ENCODE data around the gene ILDR1.

The ILDR1 gene

DNA sequence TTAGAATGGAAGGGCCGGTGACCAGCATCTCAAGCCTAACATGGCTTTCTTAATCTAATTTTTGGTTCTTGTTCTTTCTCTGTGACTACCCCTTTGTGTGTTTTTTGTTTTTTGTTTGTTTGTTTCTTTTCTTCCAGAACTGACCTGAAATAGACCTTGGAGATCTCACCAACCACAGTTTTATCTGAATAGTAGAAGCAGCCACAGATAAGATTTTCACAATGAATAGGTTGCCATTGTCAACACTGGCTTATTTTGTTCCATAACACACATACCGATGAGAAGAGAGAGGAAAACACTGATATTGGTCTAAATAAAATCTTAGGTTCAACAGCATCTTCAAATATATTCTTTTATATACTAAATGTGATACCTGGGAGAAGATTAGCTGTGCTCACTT, 11.5 kb downstream of the ILDR1 start:
- Histone ChIP-seq H3K4me3 (ENCODE audit: low read length) (no peak overlapping the region), H3K4me1 (ENCODE audit: insufficient read depth, low read length) (no peaks in the 10 kb centered on the region), H3K9me3 (ENCODE audit: low read length) (no peaks in the 10 kb centered on the region), H2AFZ (ENCODE audit: low read depth, low read length) (no peak overlapping the region), H3K27me3 (ENCODE audit: insufficient read depth, low read length) (peaks cover 3% of the 10 kb centered on the region), H3K36me3 (ENCODE audit: insufficient read depth, low read length) (no peaks in the 10 kb centered on the region)

DNA sequence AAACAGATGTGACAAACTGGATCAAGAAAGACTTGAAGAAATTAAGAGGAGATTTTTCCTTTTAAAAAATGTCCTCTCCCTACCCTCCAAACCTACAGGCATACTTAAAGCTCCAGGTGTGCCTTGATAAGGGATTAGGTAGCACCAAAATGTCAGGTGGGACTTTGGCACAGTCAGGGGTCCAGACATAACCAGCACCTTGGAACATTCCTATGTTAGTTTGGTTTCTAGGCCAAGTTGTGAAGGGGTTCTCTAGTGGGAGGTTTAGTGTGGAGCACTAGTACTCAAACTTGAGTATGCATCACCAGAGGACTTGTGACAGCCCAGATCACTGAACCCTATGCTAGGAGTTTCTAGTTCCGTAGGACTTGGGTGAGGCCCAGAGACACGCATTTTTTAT, 13.9 kb downstream of the ILDR1 start:
- no peaks in the 10 kb centered on the region for H3K4me1 ChIP-seq (ENCODE audit: insufficient read depth, low read length)
- no peak overlapping the region for H3K4me3 ChIP-seq (ENCODE audit: low read length)
- H3K27me3 ChIP-seq (ENCODE audit: insufficient read depth, low read length): peaks cover 3% of the 10 kb centered on the region
- no peaks in the 10 kb centered on the region for H3K9me3 ChIP-seq (ENCODE audit: low read length)
- no peak overlapping the region for H2AFZ ChIP-seq (ENCODE audit: low read depth, low read length)
- no peaks in the 10 kb centered on the region for H3K36me3 ChIP-seq (ENCODE audit: insufficient read depth, low read length)

DNA sequence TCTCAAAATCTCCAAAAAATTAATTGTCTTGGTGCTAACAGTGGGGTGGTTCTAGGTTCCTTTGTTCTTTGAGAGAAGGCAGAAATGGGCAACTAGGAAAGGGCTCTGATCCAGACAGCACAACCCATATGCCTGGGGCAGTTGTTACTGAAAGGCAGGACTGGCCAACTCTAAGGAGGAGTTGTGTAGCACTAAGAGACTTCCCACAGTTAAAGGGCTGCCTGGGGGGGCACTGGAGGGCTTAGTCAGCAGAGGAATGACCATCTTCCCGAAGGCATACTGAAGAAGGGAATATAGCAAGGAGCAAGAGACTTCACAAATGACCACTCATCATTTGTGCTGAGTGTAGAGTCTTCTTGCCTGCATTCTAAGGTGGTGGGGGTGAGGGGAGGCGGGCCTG, 15.8 kb downstream of the ILDR1 start:
- H3K4me1 ChIP-seq (ENCODE audit: insufficient read depth, low read length): no peaks in the 10 kb centered on the region
- H3K4me3 ChIP-seq (ENCODE audit: low read length): no peak overlapping the region
- H3K36me3 ChIP-seq (ENCODE audit: insufficient read depth, low read length): no peaks in the 10 kb centered on the region
- no peak overlapping the region for H2AFZ ChIP-seq (ENCODE audit: low read depth, low read length)
- no peaks in the 10 kb centered on the region for H3K9me3 ChIP-seq (ENCODE audit: low read length)
- no peaks in the 10 kb centered on the region for H3K27me3 ChIP-seq (ENCODE audit: insufficient read depth, low read length)

DNA sequence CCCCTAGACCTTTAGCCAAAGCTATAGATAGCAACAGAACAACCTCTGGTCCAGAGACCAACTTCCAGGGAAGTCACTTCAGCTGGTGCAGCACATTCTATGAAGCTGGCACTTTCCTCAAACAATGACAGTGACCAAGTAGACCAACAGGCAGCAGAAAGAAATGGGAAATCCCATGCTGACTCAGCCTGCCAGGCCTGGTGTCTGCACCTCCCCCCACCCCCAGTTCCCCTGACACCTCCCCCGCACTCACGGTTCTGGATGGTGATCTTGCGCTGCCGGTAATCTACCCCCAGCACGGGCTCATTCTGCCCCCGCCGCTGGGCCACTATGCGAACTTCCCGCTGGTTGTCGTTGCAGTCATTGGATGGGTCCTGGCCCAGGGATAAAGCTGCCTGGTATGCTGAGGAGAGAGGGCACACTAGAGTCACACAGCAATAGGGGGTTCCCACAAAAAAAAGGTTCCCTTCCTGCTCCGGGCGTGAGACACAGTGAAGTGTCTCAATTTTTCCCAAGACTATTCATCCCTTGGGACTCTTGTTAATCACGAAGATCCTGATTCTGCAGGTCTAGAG, 17.0 kb downstream of the ILDR1 start:
- Histone ChIP-seq H3K27me3 (ENCODE audit: insufficient read depth, low read length) (no peaks in the 10 kb centered on the region), H3K9me3 (ENCODE audit: low read length) (no peaks in the 10 kb centered on the region), H2AFZ (ENCODE audit: low read depth, low read length) (no peak overlapping the region), H3K4me1 (ENCODE audit: insufficient read depth, low read length) (no peaks in the 10 kb centered on the region), H3K36me3 (ENCODE audit: insufficient read depth, low read length) (no peaks in the 10 kb centered on the region), H3K4me3 (ENCODE audit: low read length) (no peak overlapping the region)

DNA sequence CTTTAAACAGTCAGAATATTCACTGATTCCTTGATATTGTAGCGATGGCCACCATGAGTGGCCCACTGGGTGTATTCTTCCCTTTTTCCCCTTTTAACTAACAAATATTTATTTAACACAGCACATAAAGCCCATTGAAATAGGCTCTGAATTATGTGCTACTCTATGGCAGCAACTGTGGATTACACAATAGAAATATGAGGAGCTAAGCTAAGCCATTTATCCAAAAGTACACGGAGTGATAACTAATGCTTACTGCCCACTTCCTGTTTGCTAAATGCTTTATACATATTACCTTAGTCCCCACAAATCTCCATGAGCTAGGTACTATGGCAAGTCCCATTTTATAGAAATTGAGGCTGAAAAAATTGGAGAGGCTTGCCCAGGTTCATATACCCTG, 17.9 kb downstream of the ILDR1 start:
- Histone ChIP-seq H3K27me3 (ENCODE audit: insufficient read depth, low read length) (no peaks in the 10 kb centered on the region), H3K4me3 (ENCODE audit: low read length) (no peak overlapping the region), H3K9me3 (ENCODE audit: low read length) (no peaks in the 10 kb centered on the region)

DNA sequence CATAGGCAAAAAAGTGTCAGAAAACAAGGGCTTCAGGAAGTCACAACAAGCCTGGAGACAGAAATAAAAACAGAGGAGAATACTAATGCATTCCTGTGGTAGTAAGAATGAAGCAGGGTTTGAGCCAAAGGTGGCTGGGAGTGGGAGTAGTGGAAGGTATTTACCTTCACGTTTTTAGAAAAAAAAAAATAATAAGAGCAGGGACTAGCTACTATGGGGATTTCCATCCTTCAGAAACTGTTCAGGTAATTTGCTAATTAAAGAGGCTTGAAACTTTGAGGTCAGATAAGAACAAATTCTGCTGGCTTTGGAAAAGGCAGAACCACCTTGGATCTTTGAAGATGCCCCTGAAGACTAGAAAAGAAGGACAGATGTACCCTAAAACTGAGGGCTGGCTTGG, 18.4 kb downstream of the ILDR1 start:
- no peak overlapping the region for H2AFZ ChIP-seq (ENCODE audit: low read depth, low read length)
- no peaks in the 10 kb centered on the region for H3K9me3 ChIP-seq (ENCODE audit: low read length)
- no peaks in the 10 kb centered on the region for H3K27me3 ChIP-seq (ENCODE audit: insufficient read depth, low read length)
- no peak overlapping the region for H3K4me3 ChIP-seq (ENCODE audit: low read length)
- no peaks in the 10 kb centered on the region for H3K4me1 ChIP-seq (ENCODE audit: insufficient read depth, low read length)
- no peaks in the 10 kb centered on the region for H3K36me3 ChIP-seq (ENCODE audit: insufficient read depth, low read length)

More for the DNA sequence above, 17.9 kb downstream of the ILDR1 start:
- Histone ChIP-seq H3K36me3 (ENCODE audit: insufficient read depth, low read length) (no peaks in the 10 kb centered on the region), H2AFZ (ENCODE audit: low read depth, low read length) (no peak overlapping the region), H3K4me1 (ENCODE audit: insufficient read depth, low read length) (no peaks in the 10 kb centered on the region)

DNA sequence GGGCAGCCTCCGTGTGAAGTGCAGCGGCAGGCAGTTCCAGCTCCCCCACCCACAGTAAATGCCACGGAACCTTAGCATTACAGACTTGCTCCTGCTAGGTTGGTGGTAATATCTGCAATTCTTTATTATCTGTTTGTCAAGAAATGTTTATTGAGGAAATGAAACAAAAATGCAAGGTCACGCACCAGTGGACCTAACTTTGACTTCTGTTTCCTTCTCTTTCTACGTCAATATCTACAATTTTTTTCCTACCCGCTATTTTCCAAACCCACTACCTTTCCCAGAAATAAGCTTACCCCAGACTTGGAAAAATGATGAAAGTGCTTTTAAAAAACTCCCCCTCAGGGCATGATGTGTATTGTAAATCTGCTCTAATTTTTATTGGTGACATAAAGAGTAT, 18.9 kb downstream of the ILDR1 start:
- H3K9me3 ChIP-seq (ENCODE audit: low read length): no peaks in the 10 kb centered on the region
- no peaks in the 10 kb centered on the region for H3K27me3 ChIP-seq (ENCODE audit: insufficient read depth, low read length)
- H3K4me3 ChIP-seq (ENCODE audit: low read length): no peak overlapping the region
- no peak overlapping the region for H2AFZ ChIP-seq (ENCODE audit: low read depth, low read length)
- no peaks in the 10 kb centered on the region for H3K4me1 ChIP-seq (ENCODE audit: insufficient read depth, low read length)
- no peaks in the 10 kb centered on the region for H3K36me3 ChIP-seq (ENCODE audit: insufficient read depth, low read length)

DNA sequence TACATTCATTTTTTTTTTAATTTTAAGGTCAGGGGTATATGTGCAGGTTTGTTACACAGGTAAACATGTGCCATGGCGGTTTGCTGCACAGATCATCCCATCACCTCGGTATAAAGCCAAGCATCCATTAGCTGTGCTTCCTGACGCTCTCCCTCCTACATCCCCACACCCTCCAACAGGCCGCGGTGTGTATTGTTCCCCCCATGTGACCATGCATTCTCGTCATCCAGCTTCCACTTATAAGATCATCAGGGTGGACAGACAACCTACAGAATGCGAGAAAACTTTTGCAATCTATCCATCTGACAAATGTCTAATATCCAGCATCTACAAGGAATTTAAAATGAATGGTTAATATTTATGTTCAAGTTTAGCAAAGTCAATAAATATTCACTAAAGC, 19.4 kb downstream of the ILDR1 start:
- no peak overlapping the region for H3K4me3 ChIP-seq (ENCODE audit: low read length)
- no peaks in the 10 kb centered on the region for H3K9me3 ChIP-seq (ENCODE audit: low read length)
- no peaks in the 10 kb centered on the region for H3K27me3 ChIP-seq (ENCODE audit: insufficient read depth, low read length)
- H2AFZ ChIP-seq (ENCODE audit: low read depth, low read length): no peak overlapping the region
- no peaks in the 10 kb centered on the region for H3K36me3 ChIP-seq (ENCODE audit: insufficient read depth, low read length)
- no peaks in the 10 kb centered on the region for H3K4me1 ChIP-seq (ENCODE audit: insufficient read depth, low read length)

DNA sequence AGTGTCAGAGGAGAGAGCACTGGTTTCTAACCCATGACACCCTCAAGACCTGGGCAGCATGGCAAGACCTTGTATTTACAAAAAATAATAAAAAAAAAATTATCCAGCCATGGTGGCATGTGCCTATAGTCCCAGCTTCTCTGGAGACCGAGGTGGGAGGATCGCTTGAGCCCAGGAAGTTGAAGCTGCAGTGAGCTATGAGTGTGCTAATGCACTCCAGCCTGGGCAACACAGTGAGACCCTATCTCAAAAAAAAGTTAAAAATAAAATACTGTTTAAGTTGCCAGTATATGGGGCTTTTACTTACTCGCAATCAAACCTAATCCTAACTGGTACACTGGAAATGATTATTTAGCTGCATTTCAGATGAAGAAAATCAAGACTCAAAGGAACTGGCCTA, 20.2 kb downstream of the ILDR1 start:
- H3K4me1 ChIP-seq (ENCODE audit: insufficient read depth, low read length): no peaks in the 10 kb centered on the region
- no peaks in the 10 kb centered on the region for H3K36me3 ChIP-seq (ENCODE audit: insufficient read depth, low read length)
- H2AFZ ChIP-seq (ENCODE audit: low read depth, low read length): no peak overlapping the region
- H3K27me3 ChIP-seq (ENCODE audit: insufficient read depth, low read length): no peaks in the 10 kb centered on the region
- no peak overlapping the region for H3K4me3 ChIP-seq (ENCODE audit: low read length)
- H3K9me3 ChIP-seq (ENCODE audit: low read length): no peaks in the 10 kb centered on the region

DNA sequence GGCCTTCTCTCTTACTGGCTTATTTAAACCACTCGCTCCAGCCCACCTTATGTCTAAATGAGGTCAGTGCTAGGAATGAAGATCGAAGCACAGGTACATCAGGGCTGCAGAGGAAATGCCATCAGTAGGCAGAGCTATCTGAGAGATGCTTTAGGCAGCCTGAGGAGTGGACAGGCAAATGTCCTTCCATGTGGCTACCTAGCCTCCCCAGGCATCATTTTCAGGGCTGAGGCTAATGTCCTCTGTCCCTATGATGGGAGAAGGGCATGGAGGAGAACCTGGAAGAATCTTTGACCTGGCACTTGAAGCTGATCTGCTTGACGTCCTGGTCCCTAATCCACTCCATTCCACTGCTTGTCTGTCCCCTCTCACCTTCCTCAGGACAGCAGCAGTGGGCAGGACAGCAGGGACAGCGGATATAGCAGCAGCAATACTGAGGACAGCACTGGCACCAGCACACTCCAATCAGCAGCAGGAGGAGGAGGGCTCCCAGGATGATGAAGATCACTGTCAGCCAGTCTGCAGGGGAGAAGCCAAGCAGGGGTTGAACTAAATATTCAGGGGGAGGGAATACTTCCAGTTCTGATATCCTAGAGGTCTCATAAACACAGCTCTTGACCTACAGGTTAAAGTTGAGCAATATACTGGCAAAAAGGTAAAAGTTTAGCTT, 21.0 kb downstream of the ILDR1 start:
- H3K36me3 ChIP-seq (ENCODE audit: insufficient read depth, low read length): no peaks in the 10 kb centered on the region
- no peak overlapping the region for H2AFZ ChIP-seq (ENCODE audit: low read depth, low read length)
- no peaks in the 10 kb centered on the region for H3K9me3 ChIP-seq (ENCODE audit: low read length)
- no peaks in the 10 kb centered on the region for H3K27me3 ChIP-seq (ENCODE audit: insufficient read depth, low read length)
- no peak overlapping the region for H3K4me3 ChIP-seq (ENCODE audit: low read length)
- H3K4me1 ChIP-seq (ENCODE audit: insufficient read depth, low read length): no peaks in the 10 kb centered on the region

DNA sequence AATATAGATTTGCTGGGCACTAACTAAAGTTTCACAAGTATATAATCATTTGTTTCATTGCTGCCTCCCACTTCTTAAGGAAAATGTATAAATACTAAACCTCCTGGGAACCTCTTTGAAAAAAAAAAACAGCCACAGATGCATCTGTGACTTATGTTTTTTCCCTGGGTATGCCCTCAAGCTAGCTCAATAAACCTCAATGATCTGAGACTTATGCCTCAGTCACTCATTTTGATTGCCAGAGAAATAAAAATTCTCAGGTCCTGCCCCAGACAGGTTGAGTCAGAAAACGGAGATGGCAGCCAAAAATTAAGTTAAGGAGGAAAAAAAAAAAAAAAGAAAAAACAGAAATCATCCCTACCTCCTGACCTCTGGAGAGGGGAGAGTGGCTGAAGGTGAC, 22.1 kb downstream of the ILDR1 start:
- Histone ChIP-seq H3K4me3 (ENCODE audit: low read length) (no peak overlapping the region), H2AFZ (ENCODE audit: low read depth, low read length) (no peak overlapping the region), H3K9me3 (ENCODE audit: low read length) (no peaks in the 10 kb centered on the region), H3K4me1 (ENCODE audit: insufficient read depth, low read length) (no peaks in the 10 kb centered on the region), H3K27me3 (ENCODE audit: insufficient read depth, low read length) (no peaks in the 10 kb centered on the region), H3K36me3 (ENCODE audit: insufficient read depth, low read length) (no peaks in the 10 kb centered on the region)

DNA sequence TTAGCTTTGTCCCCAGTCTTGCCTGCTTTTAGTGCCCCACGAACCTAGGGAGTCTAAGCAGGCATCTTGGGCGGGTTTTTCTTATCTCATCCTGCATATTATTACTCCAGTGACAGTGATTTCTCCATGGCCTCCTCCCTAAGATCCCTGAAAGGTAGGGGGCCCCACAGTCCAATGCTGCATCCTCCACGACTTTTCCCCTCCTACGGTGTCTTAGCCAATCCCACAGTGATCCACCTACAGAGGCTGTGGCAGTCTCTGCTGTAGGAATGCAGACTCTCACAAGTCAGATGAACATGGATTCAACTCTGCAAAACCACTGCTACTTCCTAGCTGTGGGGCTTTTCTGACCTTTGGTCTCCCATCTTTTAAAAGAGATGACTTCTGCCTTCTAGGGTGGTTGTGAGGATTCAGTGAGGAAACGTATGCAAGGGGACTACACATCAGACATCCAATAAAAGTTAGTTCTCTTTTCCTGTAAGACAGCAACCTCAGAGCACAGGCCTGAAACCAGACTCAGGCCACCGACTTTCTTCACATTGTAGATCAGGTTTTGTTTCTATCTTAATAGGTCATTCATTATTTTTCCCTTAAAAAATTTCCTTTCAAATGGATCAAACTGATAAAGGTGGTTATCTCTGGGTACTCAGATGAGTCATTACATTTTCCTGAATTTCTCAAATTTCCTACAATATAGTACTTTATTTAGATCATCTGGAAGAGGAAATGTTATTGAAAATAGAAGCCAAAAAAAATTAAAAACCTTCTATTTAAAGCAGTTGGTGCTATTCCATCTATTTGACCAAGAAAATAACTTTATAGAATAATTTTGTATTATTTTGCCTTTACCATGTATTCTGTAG, 23.2 kb downstream of the ILDR1 start:
- H3K27me3 ChIP-seq (ENCODE audit: insufficient read depth, low read length): no peaks in the 10 kb centered on the region
- H3K36me3 ChIP-seq (ENCODE audit: insufficient read depth, low read length): no peaks in the 10 kb centered on the region
- no peaks in the 10 kb centered on the region for H3K9me3 ChIP-seq (ENCODE audit: low read length)
- no peak overlapping the region for H3K4me3 ChIP-seq (ENCODE audit: low read length)
- H3K4me1 ChIP-seq (ENCODE audit: insufficient read depth, low read length): no peaks in the 10 kb centered on the region
- no peak overlapping the region for H2AFZ ChIP-seq (ENCODE audit: low read depth, low read length)

DNA sequence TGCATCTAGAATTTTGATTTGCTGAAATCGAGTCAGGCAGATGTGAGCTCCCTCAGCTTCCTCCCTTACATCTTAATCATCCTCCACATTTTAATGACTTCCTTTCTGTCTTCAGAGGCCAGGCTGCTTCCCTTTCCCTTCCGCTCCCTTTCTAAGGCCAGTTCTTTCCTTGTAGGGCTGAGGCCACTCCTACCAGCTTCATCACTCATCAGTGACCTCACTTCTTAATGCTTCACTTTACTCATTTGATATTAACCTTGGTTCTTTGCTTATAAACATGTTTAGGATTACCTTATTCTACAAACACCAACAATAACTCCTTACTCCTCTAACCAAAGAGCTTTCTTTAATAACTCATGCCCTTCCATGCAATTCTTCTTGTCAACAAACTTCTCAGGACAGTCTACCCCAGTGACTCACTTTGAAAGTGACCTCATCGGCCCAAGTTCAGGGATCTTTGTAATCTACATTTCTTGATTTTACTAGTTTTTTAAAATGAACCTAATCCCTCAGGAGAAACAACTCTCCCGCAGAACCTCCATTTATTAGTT, 23.9 kb downstream of the ILDR1 start:
- Histone ChIP-seq H3K4me3 (ENCODE audit: low read length) (no peak overlapping the region), H3K36me3 (ENCODE audit: insufficient read depth, low read length) (no peaks in the 10 kb centered on the region), H3K9me3 (ENCODE audit: low read length) (no peaks in the 10 kb centered on the region), H3K4me1 (ENCODE audit: insufficient read depth, low read length) (no peaks in the 10 kb centered on the region), H3K27me3 (ENCODE audit: insufficient read depth, low read length) (no peaks in the 10 kb centered on the region), H2AFZ (ENCODE audit: low read depth, low read length) (no peak overlapping the region)

Measured in neuron (in vitro differentiated cells).